SU-DHL-6 (cell line): ENCODE data around the gene FAM217A.

Experiments used
- H2AFZ ChIP-seq: fragments of 200-600 bp; sonication (generic); 2 replicates; pipeline ENCODE4 v1.6.1; 2014; ENCODE audit warnings: low read depth, mild to moderate bottlenecking, moderate library complexity, mixed read lengths, antibody characterized with exemption, low read length; ENCODE audit not compliant: severe bottlenecking
- H3F3A ChIP-seq: fragments of 200-600 bp; shearing (Covaris generic); 2 replicates; pipeline ENCODE4 v1.6.0; 2016; ENCODE audit warnings: antibody characterized with exemption, mild to moderate bottlenecking; ENCODE audit not compliant: insufficient read depth
- H3K27ac ChIP-seq: fragments of 200-600 bp; sonication (generic); 2 replicates; pipeline ENCODE4 v1.5.1; 2016; ENCODE audit warnings: low read depth, mild to moderate bottlenecking, low read length, moderate library complexity, mixed read lengths
- H3K27me3 ChIP-seq: fragments of 200-600 bp; sonication (generic), shearing (Covaris generic); 2 replicates; pipeline ENCODE4 v1.6.0; 2014; ENCODE audit warnings: mild to moderate bottlenecking, low read length
- H3K36me3 ChIP-seq: fragments of 200-600 bp; sonication (generic); 2 replicates; pipeline ENCODE4 v1.6.1; 2014; ENCODE audit warnings: mild to moderate bottlenecking, low read length, mixed read lengths
- H3K4me2 ChIP-seq: fragments of 300-600, 200-600 bp; shearing (Covaris generic), sonication (generic); 2 replicates; pipeline ENCODE4 v1.6.0; 2014; ENCODE audit warnings: low read length, low read depth, mild to moderate bottlenecking; ENCODE audit not compliant: poor library complexity, severe bottlenecking
- H3K4me3 ChIP-seq: fragments of 200-600 bp; sonication (generic); 2 replicates; pipeline ENCODE4 v1.5.1; 2014; ENCODE audit warnings: antibody characterized with exemption, low read length, mild to moderate bottlenecking, mixed read lengths; ENCODE audit not compliant: insufficient read depth, poor library complexity, severe bottlenecking
- H3K79me2 ChIP-seq: fragments of 200-600 bp; sonication (generic); 2 replicates; pipeline ENCODE4 v1.6.1; 2014; ENCODE audit warnings: mild to moderate bottlenecking, low read length, moderate library complexity; ENCODE audit not compliant: insufficient read depth
- H3K9ac ChIP-seq: fragments of 200-600 bp; sonication (generic); 2 replicates; pipeline ENCODE4 v1.7.0; 2014; ENCODE audit warnings: mild to moderate bottlenecking, low read length
- H3K9me2 ChIP-seq: fragments of 200-600 bp; sonication (generic); replicated peaks from 2 replicates; pipeline ENCODE4 v1.6.1; 2014; ENCODE audit warnings: low read length; ENCODE audit not compliant: insufficient read depth
- H3K9me3 ChIP-seq: fragments of 200-600 bp; sonication (generic); 2 replicates; pipeline ENCODE4 v1.6.1; 2014; ENCODE audit warnings: low read length, mixed read lengths; ENCODE audit not compliant: insufficient read depth
- H4K20me1 ChIP-seq: fragments of 200-600 bp; sonication (generic); 2 replicates; pipeline ENCODE4 v1.6.1; 2014; ENCODE audit warnings: low read depth, mild to moderate bottlenecking, antibody characterized with exemption, low read length, moderate library complexity, mixed read lengths
- EZH2phosphoT487 ChIP-seq: fragments of 200-600 bp; sonication (generic), shearing (Covaris generic); conservative IDR thresholded peaks from 2 replicates; pipeline ENCODE4 v1.6.1; 2018; ENCODE audit warnings: mild to moderate bottlenecking, antibody characterized with exemption, low read length, moderate library complexity, mixed read lengths
- TF ChIP-seq, protein P1 (sequence below): fragments of 200-600 bp; sonication (generic); IDR thresholded peaks from one replicate; pipeline ENCODE4 v1.5.1; 2017; ENCODE audit warnings: antibody characterized with exemption, mild to moderate bottlenecking, low read length, moderate library complexity; ENCODE audit not compliant: insufficient read depth, poor library complexity, severe bottlenecking

FAM217A gene

DNA sequence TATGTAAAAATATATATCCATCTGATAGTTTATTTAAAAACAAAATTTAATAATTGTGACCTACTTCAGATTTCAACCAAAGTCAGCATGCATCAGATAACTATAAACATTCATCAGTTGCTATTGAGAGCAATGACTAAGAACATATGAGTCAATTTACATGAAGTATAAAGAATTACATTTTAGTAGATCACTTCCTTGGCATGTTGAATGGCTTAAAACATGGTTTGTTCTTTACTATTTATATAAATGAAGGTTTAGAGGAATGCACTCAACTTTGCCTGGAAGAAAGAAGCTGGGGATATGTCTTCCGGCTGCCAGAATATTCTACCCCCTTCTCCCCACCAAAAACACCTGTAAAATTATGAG, 6.4 kb upstream of the FAM217A start:
- TF ChIP-seq EZH2phosphoT487 = no peak
- TF ChIP-seq, protein P1, sequence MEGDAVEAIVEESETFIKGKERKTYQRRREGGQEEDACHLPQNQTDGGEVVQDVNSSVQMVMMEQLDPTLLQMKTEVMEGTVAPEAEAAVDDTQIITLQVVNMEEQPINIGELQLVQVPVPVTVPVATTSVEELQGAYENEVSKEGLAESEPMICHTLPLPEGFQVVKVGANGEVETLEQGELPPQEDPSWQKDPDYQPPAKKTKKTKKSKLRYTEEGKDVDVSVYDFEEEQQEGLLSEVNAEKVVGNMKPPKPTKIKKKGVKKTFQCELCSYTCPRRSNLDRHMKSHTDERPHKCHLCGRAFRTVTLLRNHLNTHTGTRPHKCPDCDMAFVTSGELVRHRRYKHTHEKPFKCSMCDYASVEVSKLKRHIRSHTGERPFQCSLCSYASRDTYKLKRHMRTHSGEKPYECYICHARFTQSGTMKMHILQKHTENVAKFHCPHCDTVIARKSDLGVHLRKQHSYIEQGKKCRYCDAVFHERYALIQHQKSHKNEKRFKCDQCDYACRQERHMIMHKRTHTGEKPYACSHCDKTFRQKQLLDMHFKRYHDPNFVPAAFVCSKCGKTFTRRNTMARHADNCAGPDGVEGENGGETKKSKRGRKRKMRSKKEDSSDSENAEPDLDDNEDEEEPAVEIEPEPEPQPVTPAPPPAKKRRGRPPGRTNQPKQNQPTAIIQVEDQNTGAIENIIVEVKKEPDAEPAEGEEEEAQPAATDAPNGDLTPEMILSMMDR = no peak
- no peak overlapping the region for H3K9ac ChIP-seq
- no peak overlapping the region for H3K27ac ChIP-seq
- no peaks in the 10 kb centered on the region for H3K9me3 ChIP-seq
- H2AFZ ChIP-seq = no peak overlapping the region
- H3K4me3 ChIP-seq = no peak overlapping the region
- H3K36me3 ChIP-seq = no peaks in the 10 kb centered on the region
- H3K79me2 ChIP-seq = no peaks in the 10 kb centered on the region
- no peaks in the 10 kb centered on the region for H4K20me1 ChIP-seq
- no peaks in the 10 kb centered on the region for H3F3A ChIP-seq
- 0 out of 2 replicates have a peak, but pooled peaks cover 3% of the 10 kb centered on the region for H3K27me3 ChIP-seq
- H3K9me2 ChIP-seq = no peaks in the 10 kb centered on the region
- H3K4me2 ChIP-seq = no peak overlapping the region

DNA sequence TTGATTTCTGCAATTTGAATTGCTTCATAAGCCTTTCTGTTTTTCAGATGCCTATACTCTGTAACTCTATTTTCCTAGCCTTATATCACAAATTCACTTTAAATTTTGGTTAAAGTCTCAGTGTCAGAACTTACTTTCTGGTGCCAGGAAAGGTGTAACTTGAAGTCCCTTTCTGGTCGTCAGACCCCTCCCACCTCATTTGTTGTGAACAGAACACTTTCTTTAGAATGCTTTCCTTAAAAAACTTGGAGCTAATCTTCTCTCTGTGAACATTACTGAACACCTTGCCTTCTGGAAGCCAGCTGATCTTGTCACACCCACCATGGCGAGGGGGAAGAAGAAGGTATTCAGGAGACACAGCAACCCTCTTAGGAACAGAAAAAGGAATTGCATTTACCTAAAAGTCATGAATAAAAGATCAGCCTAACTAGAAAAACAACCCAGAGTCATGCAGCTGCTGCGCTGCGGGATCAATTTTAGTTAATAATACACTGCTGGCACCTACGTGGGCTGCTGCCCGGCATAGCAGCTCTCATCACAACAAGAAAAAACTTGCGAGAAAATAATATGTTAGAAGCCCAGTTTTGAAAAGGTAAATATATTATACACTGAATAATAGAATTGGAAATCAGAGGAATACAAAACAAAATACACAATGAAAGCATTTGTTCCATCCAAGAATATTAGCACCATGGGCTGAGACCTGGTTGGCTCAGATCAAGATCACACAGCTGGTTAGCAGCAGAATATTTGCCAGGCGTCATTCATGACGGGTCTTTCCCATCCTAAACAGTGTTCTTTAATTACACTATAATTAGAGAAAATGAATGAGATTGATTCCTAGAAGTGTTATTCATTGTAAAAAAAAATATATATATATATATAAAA, 5.8 kb upstream of the FAM217A start:
- H3K4me3 ChIP-seq = no peak overlapping the region
- no peak overlapping the region for H3K4me2 ChIP-seq
- no peaks in the 10 kb centered on the region for H3K9me3 ChIP-seq
- no peaks in the 10 kb centered on the region for H3K36me3 ChIP-seq
- 0 out of 2 replicates have a peak, but pooled peaks cover 3% of the 10 kb centered on the region for H3K27me3 ChIP-seq
- H3K79me2 ChIP-seq = no peaks in the 10 kb centered on the region
- H2AFZ ChIP-seq = no peak overlapping the region
- H3K9me2 ChIP-seq = no peaks in the 10 kb centered on the region
- no peaks in the 10 kb centered on the region for H3F3A ChIP-seq
- no peak overlapping the region for H3K27ac ChIP-seq
- TF ChIP-seq, protein P1 = no peak
- no peak for TF ChIP-seq EZH2phosphoT487
- no peaks in the 10 kb centered on the region for H4K20me1 ChIP-seq
- no peak overlapping the region for H3K9ac ChIP-seq

DNA sequence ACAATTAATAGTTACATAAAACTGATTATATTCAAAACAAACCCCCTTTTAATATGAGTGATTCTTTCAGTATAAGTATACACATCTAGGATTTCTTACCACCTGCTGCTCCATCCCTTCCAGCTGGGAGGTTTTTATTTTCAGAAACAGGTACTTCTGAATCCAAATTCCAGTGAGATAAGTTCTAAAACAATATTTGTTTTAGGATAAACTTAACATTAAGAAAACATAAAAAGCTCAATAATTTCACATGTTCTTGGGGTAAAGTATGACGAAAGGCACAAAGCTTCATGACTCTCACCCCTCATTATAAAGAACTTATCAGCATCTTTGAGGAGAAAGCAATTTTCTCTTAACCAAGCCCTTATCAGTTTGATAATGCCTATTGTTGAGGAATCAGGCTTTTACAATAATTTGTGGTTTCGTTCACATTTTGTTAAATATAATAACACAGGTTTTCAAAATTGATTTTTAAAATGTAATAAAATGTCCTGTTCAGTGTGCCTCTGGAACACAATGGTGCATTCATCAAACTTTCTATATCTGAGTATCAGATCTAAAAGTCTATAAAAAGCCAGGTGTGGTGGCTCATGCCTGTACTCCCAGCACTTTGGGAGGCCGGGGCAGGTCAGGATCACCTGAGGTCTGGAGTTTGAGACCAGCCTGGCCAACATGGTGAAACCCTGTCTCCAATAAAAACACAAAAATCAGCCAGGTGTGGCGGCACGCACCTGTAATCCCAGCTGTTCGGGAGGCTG, 4.3 kb downstream of the FAM217A start:
- TF ChIP-seq EZH2phosphoT487 = no peak
- TF ChIP-seq, protein P1 = no peak
- H2AFZ ChIP-seq = no peak overlapping the region
- H3K9ac ChIP-seq = no peak overlapping the region
- no peaks in the 10 kb centered on the region for H3K9me2 ChIP-seq
- H3K27ac ChIP-seq = no peak overlapping the region
- no peaks in the 10 kb centered on the region for H3F3A ChIP-seq
- H3K9me3 ChIP-seq = no peaks in the 10 kb centered on the region
- H3K4me2 ChIP-seq = no peak overlapping the region
- no peaks in the 10 kb centered on the region for H3K36me3 ChIP-seq
- H3K27me3 ChIP-seq = no peaks in the 10 kb centered on the region
- no peaks in the 10 kb centered on the region for H4K20me1 ChIP-seq
- no peaks in the 10 kb centered on the region for H3K79me2 ChIP-seq
- no peak overlapping the region for H3K4me3 ChIP-seq
